ENCODE results near the gene DEFB123.
"Not testable (repeated sequence)": the region's sequence is repeated elsewhere in the genome, so short reads cannot be mapped to it uniquely, and the experiment has no call there.

DEFB123 gene

DNA sequence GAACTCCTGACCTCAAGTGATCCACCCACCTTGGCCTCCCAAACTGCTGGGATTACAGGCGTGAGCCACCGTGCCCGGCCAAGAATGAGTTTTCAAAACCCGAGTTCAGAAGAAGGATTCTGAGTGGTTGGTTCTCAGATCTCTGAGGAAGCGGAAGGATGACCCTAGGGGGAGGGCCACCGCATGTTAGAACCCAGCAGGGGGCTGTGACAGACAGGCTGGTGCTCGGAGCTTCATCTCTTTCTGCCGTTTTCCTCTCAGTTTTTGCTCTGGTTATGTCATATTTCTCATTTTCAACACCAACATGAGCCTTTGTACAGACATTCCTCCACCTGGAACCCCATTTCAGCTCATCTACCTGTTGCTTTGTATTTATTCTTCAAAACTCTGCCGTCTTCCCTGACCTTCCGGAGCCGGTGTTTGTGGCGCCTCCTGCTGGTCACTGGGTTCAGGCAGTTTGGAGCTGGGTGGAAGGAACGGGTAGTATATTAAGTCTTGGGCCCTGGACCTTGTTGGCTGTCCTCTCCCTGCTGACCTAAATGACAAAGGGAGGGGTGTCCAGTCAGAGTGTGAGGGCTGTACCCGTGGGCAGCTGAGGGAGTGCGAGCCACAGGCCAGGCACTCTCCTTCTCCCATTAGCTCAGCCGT, at the start of gene DEFB123:
DEFB123 (plus strand) TSS at position 621 of the 648 bp plus-strand sequence. CDS start 67 bp downstream, outside the sequence.
- Histone ChIP-seq H3K9ac (ENCODE audit: low read depth, low read length) (no peak within 1 kb of the TSS), H3K4me3 (ENCODE audit: low read depth, low read length) (no peak within 1 kb of the TSS), H3K9me3 (ENCODE audit: control insufficient read depth, insufficient read depth, low read length) (peaks cover 87% of the 10 kb centered on the region), H3K27me3 (ENCODE audit: control insufficient read depth, insufficient read depth, low read length) (no peaks in the 10 kb centered on the region), H3K27ac (ENCODE audit: low read depth, low read length) (no peak within 1 kb of the TSS), H3K36me3 (ENCODE audit: control insufficient read depth, insufficient read depth, low read length) (no peaks in the 10 kb centered on the region), H3K4me1 (ENCODE audit: control insufficient read depth, insufficient read depth, low read length) (no peaks in the 10 kb centered on the region)

GRCh38 chr20:31392836-31393235, 47.6 kb upstream of the DEFB123 start:
- no peaks in the 10 kb centered on the region for H3K4me1 ChIP-seq (ENCODE audit: control insufficient read depth, insufficient read depth, low read length)
- no peak overlapping the region for H3K9ac ChIP-seq (ENCODE audit: low read depth, low read length)
- H3K36me3 ChIP-seq (ENCODE audit: control insufficient read depth, insufficient read depth, low read length), result no peaks in the 10 kb centered on the region
- H3K27me3 ChIP-seq (ENCODE audit: control insufficient read depth, insufficient read depth, low read length), result no peaks in the 10 kb centered on the region
- H3K27ac ChIP-seq (ENCODE audit: low read depth, low read length), result no peak overlapping the region
- peaks cover 89% of the 10 kb centered on the region for H3K9me3 ChIP-seq (ENCODE audit: control insufficient read depth, insufficient read depth, low read length)
- no peak overlapping the region for H3K4me3 ChIP-seq (ENCODE audit: low read depth, low read length)

- Histone ChIP-seq H3K4me1 (ENCODE audit: control insufficient read depth, insufficient read depth, low read length) (no peaks in the 10 kb centered on the region), H3K9ac (ENCODE audit: low read depth, low read length) (no peak overlapping the region), H3K4me3 (ENCODE audit: low read depth, low read length) (no peak overlapping the region), H3K36me3 (ENCODE audit: control insufficient read depth, insufficient read depth, low read length) (no peaks in the 10 kb centered on the region), H3K9me3 (ENCODE audit: control insufficient read depth, insufficient read depth, low read length) (peaks cover 86% of the 10 kb centered on the region), H3K27ac (ENCODE audit: low read depth, low read length) (no peak overlapping the region), H3K27me3 (ENCODE audit: control insufficient read depth, insufficient read depth, low read length) (no peaks in the 10 kb centered on the region)
Observed at GRCh38 chr20:31394900-31395299, 45.5 kb upstream of the DEFB123 start.

DNA sequence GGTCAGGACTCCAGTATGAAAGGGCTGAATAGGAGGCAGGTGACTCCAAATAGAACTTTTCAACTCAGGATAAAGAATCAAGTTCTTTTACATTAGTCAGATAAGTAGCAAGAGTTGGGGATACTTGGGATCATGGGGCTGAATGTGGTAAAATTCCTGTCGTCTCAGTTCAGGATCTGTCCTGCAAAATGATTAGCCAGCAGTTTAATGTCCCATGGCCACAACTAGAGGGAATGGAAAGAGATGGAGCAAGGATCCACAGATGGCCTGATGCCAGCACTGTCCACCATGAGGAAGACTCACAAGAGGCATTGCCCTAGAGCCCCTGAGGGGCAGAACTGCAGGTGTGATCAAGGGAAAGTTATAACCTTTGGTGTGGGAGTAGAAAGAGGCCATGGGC, 36.5 kb upstream of the DEFB123 start:
- Histone ChIP-seq H3K9me3 (ENCODE audit: control insufficient read depth, insufficient read depth, low read length) (peaks cover 93% of the 10 kb centered on the region), H3K27ac (ENCODE audit: low read depth, low read length) (no peak overlapping the region), H3K27me3 (ENCODE audit: control insufficient read depth, insufficient read depth, low read length) (no peaks in the 10 kb centered on the region), H3K4me3 (ENCODE audit: low read depth, low read length) (no peak overlapping the region), H3K9ac (ENCODE audit: low read depth, low read length) (no peak overlapping the region), H3K4me1 (ENCODE audit: control insufficient read depth, insufficient read depth, low read length) (no peaks in the 10 kb centered on the region), H3K36me3 (ENCODE audit: control insufficient read depth, insufficient read depth, low read length) (no peaks in the 10 kb centered on the region)

GRCh38 chr20:31406115-31406514, 34.3 kb upstream of the DEFB123 start, which contains the start of gene DEFB121:
DEFB121 (minus strand) TSS chr20:31406215; CDS start chr20:31406152, 63 bp downstream.
- no peak within 1 kb of the TSS for H3K27ac ChIP-seq (ENCODE audit: low read depth, low read length)
- no peaks in the 10 kb centered on the region for H3K27me3 ChIP-seq (ENCODE audit: control insufficient read depth, insufficient read depth, low read length)
- no peaks in the 10 kb centered on the region for H3K4me1 ChIP-seq (ENCODE audit: control insufficient read depth, insufficient read depth, low read length)
- peaks cover 91% of the 10 kb centered on the region for H3K9me3 ChIP-seq (ENCODE audit: control insufficient read depth, insufficient read depth, low read length)
- H3K36me3 ChIP-seq (ENCODE audit: control insufficient read depth, insufficient read depth, low read length), result no peaks in the 10 kb centered on the region
- no peak within 1 kb of the TSS for H3K4me3 ChIP-seq (ENCODE audit: low read depth, low read length)
- no peak within 1 kb of the TSS for H3K9ac ChIP-seq (ENCODE audit: low read depth, low read length)

- no peaks in the 10 kb centered on the region for H3K4me1 ChIP-seq (ENCODE audit: control insufficient read depth, insufficient read depth, low read length)
- no peak overlapping the region for H3K9ac ChIP-seq (ENCODE audit: low read depth, low read length)
- H3K4me3 ChIP-seq (ENCODE audit: low read depth, low read length), result no peak overlapping the region
- no peak overlapping the region for H3K27ac ChIP-seq (ENCODE audit: low read depth, low read length)
- no peaks in the 10 kb centered on the region for H3K27me3 ChIP-seq (ENCODE audit: control insufficient read depth, insufficient read depth, low read length)
- H3K36me3 ChIP-seq (ENCODE audit: control insufficient read depth, insufficient read depth, low read length), result no peaks in the 10 kb centered on the region
- H3K9me3 ChIP-seq (ENCODE audit: control insufficient read depth, insufficient read depth, low read length), result peaks cover 89% of the 10 kb centered on the region
Observed at GRCh38 chr20:31410011-31410410, 30.4 kb upstream of the DEFB123 start.

DNA sequence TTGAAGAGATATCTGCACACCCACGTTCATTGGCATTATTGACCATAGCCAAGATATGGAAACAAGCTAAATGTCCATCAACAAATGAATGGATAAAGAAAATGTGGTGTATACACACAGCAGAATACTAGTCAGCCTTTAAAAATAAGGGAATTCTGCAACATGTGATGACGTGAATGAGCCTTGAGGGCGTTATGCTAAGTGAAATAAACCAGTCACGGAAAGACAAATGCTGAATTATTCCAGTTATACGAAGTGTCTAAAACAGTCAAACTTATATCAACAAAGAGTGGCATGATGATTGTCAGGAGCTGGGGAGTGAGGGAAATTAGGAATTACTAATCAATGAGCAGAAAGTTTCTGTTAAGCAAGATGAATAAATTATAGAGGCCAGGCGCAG, 26.1 kb upstream of the DEFB123 start:
- Histone ChIP-seq H3K9me3 (ENCODE audit: control insufficient read depth, insufficient read depth, low read length) (peaks cover 87% of the 10 kb centered on the region), H3K4me3 (ENCODE audit: low read depth, low read length) (no peak overlapping the region), H3K27me3 (ENCODE audit: control insufficient read depth, insufficient read depth, low read length) (no peaks in the 10 kb centered on the region), H3K9ac (ENCODE audit: low read depth, low read length) (no peak overlapping the region), H3K4me1 (ENCODE audit: control insufficient read depth, insufficient read depth, low read length) (no peaks in the 10 kb centered on the region), H3K36me3 (ENCODE audit: control insufficient read depth, insufficient read depth, low read length) (no peaks in the 10 kb centered on the region), H3K27ac (ENCODE audit: low read depth, low read length) (no peak overlapping the region)

GRCh38 chr20:31415653-31416052, 24.8 kb upstream of the DEFB123 start:
- H3K27me3 ChIP-seq (ENCODE audit: control insufficient read depth, insufficient read depth, low read length), result no peaks in the 10 kb centered on the region

GRCh38 chr20:31418307-31418706, 22.1 kb upstream of the DEFB123 start:
- peaks cover 87% of the 10 kb centered on the region for H3K9me3 ChIP-seq (ENCODE audit: control insufficient read depth, insufficient read depth, low read length)
- H3K9ac ChIP-seq (ENCODE audit: low read depth, low read length), result no peak overlapping the region
- no peak overlapping the region for H3K27ac ChIP-seq (ENCODE audit: low read depth, low read length)

More at GRCh38 chr20:31415653-31416052, 24.8 kb upstream of the DEFB123 start:
- Histone ChIP-seq H3K27ac (ENCODE audit: low read depth, low read length) (no peak overlapping the region), H3K4me3 (ENCODE audit: low read depth, low read length) (no peak overlapping the region), H3K4me1 (ENCODE audit: control insufficient read depth, insufficient read depth, low read length) (no peaks in the 10 kb centered on the region), H3K9ac (ENCODE audit: low read depth, low read length) (no peak overlapping the region), H3K36me3 (ENCODE audit: control insufficient read depth, insufficient read depth, low read length) (no peaks in the 10 kb centered on the region), H3K9me3 (ENCODE audit: control insufficient read depth, insufficient read depth, low read length) (peaks cover 87% of the 10 kb centered on the region)

GRCh38 chr20:31425797-31426196, 14.6 kb upstream of the DEFB123 start:
- Histone ChIP-seq H3K9me3 (ENCODE audit: control insufficient read depth, insufficient read depth, low read length) (peaks cover 70% of the 10 kb centered on the region), H3K27ac (ENCODE audit: low read depth, low read length) (no peak overlapping the region), H3K4me1 (ENCODE audit: control insufficient read depth, insufficient read depth, low read length) (no peaks in the 10 kb centered on the region), H3K4me3 (ENCODE audit: low read depth, low read length) (no peak overlapping the region), H3K27me3 (ENCODE audit: control insufficient read depth, insufficient read depth, low read length) (no peaks in the 10 kb centered on the region), H3K9ac (ENCODE audit: low read depth, low read length) (no peak overlapping the region), H3K36me3 (ENCODE audit: control insufficient read depth, insufficient read depth, low read length) (no peaks in the 10 kb centered on the region)

More at GRCh38 chr20:31418307-31418706, 22.1 kb upstream of the DEFB123 start:
- Histone ChIP-seq H3K36me3 (ENCODE audit: control insufficient read depth, insufficient read depth, low read length) (no peaks in the 10 kb centered on the region), H3K27me3 (ENCODE audit: control insufficient read depth, insufficient read depth, low read length) (no peaks in the 10 kb centered on the region), H3K4me3 (ENCODE audit: low read depth, low read length) (no peak overlapping the region), H3K4me1 (ENCODE audit: control insufficient read depth, insufficient read depth, low read length) (no peaks in the 10 kb centered on the region)

DNA sequence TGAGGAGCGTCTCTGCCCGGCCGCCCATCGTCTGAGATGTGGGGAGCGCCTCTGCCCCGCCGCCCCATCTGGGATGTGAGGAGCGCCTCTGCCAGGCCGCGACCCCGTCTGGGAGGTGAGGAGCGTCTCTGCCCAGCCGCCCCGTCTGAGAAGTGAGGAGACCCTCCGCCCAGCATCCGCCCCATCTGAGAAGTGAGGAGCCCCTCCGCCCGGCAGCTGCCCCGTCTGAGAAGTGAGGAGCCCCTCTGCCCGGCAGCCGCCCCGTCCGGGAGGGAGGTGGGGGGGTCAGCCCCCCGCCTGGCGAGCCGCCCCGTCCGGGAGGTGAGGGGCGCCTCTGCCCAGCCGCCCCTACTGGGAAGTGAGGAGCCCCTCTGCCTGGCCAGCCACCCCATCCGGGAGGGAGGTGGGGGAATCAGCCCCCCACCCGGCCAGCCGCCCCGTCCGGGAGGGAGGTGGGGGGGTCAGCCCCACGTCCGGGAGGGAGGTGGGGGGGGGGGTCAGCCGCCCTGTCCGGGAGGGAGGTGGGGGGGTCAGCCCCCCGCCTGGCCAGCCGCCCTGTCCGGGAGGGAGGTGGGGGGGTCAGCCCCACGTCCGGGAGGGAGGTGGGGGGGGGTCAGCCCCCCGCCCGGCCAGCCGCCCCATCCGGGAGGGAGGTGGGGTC, 13.4 kb upstream of the DEFB123 start:
- not testable (repeated sequence) for H3K27me3 ChIP-seq (ENCODE audit: control insufficient read depth, insufficient read depth, low read length); H3K4me1 ChIP-seq (ENCODE audit: control insufficient read depth, insufficient read depth, low read length); H3K4me3 ChIP-seq (ENCODE audit: low read depth, low read length); H3K27ac ChIP-seq (ENCODE audit: low read depth, low read length); H3K36me3 ChIP-seq (ENCODE audit: control insufficient read depth, insufficient read depth, low read length); H3K9ac ChIP-seq (ENCODE audit: low read depth, low read length)
- H3K9me3 ChIP-seq (ENCODE audit: control insufficient read depth, insufficient read depth, low read length), result peaks cover 66% of the 10 kb centered on the region
